HCT116 (cell line): ENCODE results near the gene RAB30. TPM values are rescaled to one million over a fixed set of nuclear protein-coding genes. Genes with fewer than 3 reads are reported as not detected.

Experiments
- ATAC-seq: fragments of 200-7000 bp; cut with Tn5 transposase; 2 replicates; pipeline ENCODE4 v1.9.1; 2020; ENCODE audit warnings: mild to moderate bottlenecking, moderate library complexity
- BruUV-seq: library from RNA; stranded (reverse); fragments of 400-500 nt; replicated peaks from 2 replicates; lab custom pipeline; 2021; lab: Mats Ljungman, UMichigan
- CTCF ChIA-PET: fragments of 300-600 bp; sonication (Branson Sonifier 250); formaldehyde crosslinking; loops from one replicate; lab custom pipeline; 2021; ENCODE audit warnings: antibody characterized with exemption; lab: Charles Lee
- POLR2A ChIA-PET: fragments of 300-600, 350-600 bp; sonication (Branson Sonifier 250); formaldehyde crosslinking; loops from one replicate; lab custom pipeline; 2021; ENCODE audit warnings: antibody characterized with exemption; lab: Charles Lee
- RAD21 ChIA-PET, 2 experiments: fragments of 300-600 bp; sonication (Branson Sonifier 250); formaldehyde crosslinking; loops; one replicate each; lab custom pipeline; 2023; ENCODE audit warnings: low total read pairs in 2 of 2; ENCODE audit not compliant: uncharacterized antibody in 2 of 2, unreplicated experiment in 2 of 2, low non-redundant PET in 1 of 2; lab: Charles Lee
- DNase-seq: peaks from one replicate; pipeline ENCODE4 v3.0.0-alpha.2; 2010; ENCODE audit warnings: low read depth, low spot score
- H2AFZ ChIP-seq: fragments of 200-600 bp; shearing (Covaris generic), sonication (generic); 2 replicates; pipeline ENCODE4 v1.6.1; 2017; ENCODE audit warnings: low read depth, mixed run types, mixed read lengths, antibody characterized with exemption, low read length; ENCODE audit not compliant: poor library complexity, severe bottlenecking
- H3K27ac ChIP-seq: 2 replicates; pipeline ENCODE4 v1.5.1; 2012; ENCODE audit warnings: low read depth, low read length
- H3K27me3 ChIP-seq: fragments of 200-600 bp; sonication (generic); 2 replicates; pipeline ENCODE4 v1.6.1; 2016; ENCODE audit warnings: mixed run types, low read length, mixed read lengths; ENCODE audit not compliant: insufficient read depth
- H3K36me3 ChIP-seq, 2 experiments: fragments of 200-500 bp in 1 of 2; fragments of 200-600 bp in 1 of 2; sonication (Bioruptor generic) in 1 of 2; sonication (generic) in 1 of 2; 2 replicates each; pipeline versions ENCODE4 v1.5.1 to v1.6.1; 2014 to 2016; ENCODE audit warnings: low read length in 2 of 2, inconsistent platforms in 1 of 2, mixed read lengths in 1 of 2, mixed run types in 1 of 2; ENCODE audit not compliant: insufficient read depth in 2 of 2, control insufficient read depth in 1 of 2
- H3K4me1 ChIP-seq, 2 experiments: fragments of 200-600 bp in 1 of 2; sonication (generic) in 1 of 2; 2 replicates each; pipeline versions ENCODE4 v1.5.1 to v1.6.1; 2012 to 2017; ENCODE audit warnings: low read length in 2 of 2, inconsistent platforms in 1 of 2, mild to moderate bottlenecking in 1 of 2, mixed read lengths in 1 of 2, mixed run types in 1 of 2, moderate library complexity in 1 of 2; ENCODE audit not compliant: insufficient read depth in 2 of 2, control insufficient read depth in 1 of 2
- H3K4me2 ChIP-seq: fragments of 200-600 bp; sonication (generic); 2 replicates; pipeline ENCODE4 v1.6.1; 2017; ENCODE audit warnings: mixed run types, low read length, mixed read lengths
- H3K4me3 ChIP-seq, 2 experiments: fragments of 200-600 bp in 1 of 2; sonication (generic) in 1 of 2; replicated peaks in 1 of 2; 2 replicates each; pipeline ENCODE4 v1.5.1; 2011 to 2016; ENCODE audit warnings: low read length in 2 of 2, control low read depth in 1 of 2, low read depth in 1 of 2, mild to moderate bottlenecking in 1 of 2, mixed read lengths in 1 of 2, mixed run types in 1 of 2
- H3K79me2 ChIP-seq: fragments of 200-600 bp; sonication (generic); 2 replicates; pipeline ENCODE4 v1.6.1; 2017; ENCODE audit warnings: mild to moderate bottlenecking, mixed run types, low read length, moderate library complexity, mixed read lengths; ENCODE audit not compliant: insufficient read depth
- H3K9ac ChIP-seq: fragments of 200-600 bp; sonication (generic); 2 replicates; pipeline ENCODE4 v1.6.1; 2016; ENCODE audit warnings: low read length, mixed read lengths
- H3K9me2 ChIP-seq: fragments of 200-600 bp; sonication (generic), shearing (Covaris generic); 2 replicates; pipeline ENCODE4 v1.6.1; 2017; ENCODE audit warnings: mixed run types, mild to moderate bottlenecking, moderate library complexity; ENCODE audit not compliant: insufficient read depth
- H3K9me3 ChIP-seq, 2 experiments: fragments of 200-500 bp in 1 of 2; fragments of 200-600 bp in 1 of 2; sonication (Bioruptor generic) in 1 of 2; sonication (generic) in 1 of 2; 2 replicates each; pipeline ENCODE4 v1.6.1; 2014 to 2017; ENCODE audit warnings: low read length in 2 of 2, mixed read lengths in 2 of 2, inconsistent platforms in 1 of 2, low read depth in 1 of 2, mild to moderate bottlenecking in 1 of 2, mixed run types in 1 of 2, moderate library complexity in 1 of 2; ENCODE audit not compliant: control insufficient read depth in 1 of 2, insufficient read depth in 1 of 2
- H4K20me1 ChIP-seq: fragments of 200-600 bp; sonication (generic), shearing (Covaris generic); 2 replicates; pipeline ENCODE4 v1.6.1; 2017; ENCODE audit warnings: mixed run types, mild to moderate bottlenecking, moderate library complexity; ENCODE audit not compliant: insufficient read depth
- CBX3 ChIP-seq: IDR thresholded peaks from 2 replicates; pipeline ENCODE4 v1.6.1; 2012; ENCODE audit warnings: low read depth
- EGR1 ChIP-seq: IDR thresholded peaks from 2 replicates; pipeline ENCODE4 v1.6.1; 2012; ENCODE audit warnings: low read depth
- EZH2 ChIP-seq: fragments of 200-600 bp; sonication (generic); IDR thresholded peaks from 2 replicates; pipeline ENCODE4 v1.6.1; 2017; ENCODE audit warnings: antibody characterized with exemption, mixed run types
- FOSL1 ChIP-seq: IDR thresholded peaks from 2 replicates; pipeline ENCODE4 v1.6.1; 2012; ENCODE audit warnings: low read depth
- JUND ChIP-seq: IDR thresholded peaks from 2 replicates; pipeline ENCODE4 v1.6.1; 2012
- SIN3A ChIP-seq: IDR thresholded peaks from 2 replicates; pipeline ENCODE4 v1.6.1; 2012; ENCODE audit warnings: low read depth
- SP1 ChIP-seq: IDR thresholded peaks from 2 replicates; pipeline ENCODE4 v1.6.1; 2012; ENCODE audit warnings: low read depth
- SRF ChIP-seq: IDR thresholded peaks from 2 replicates; pipeline ENCODE4 v1.6.1; 2012; ENCODE audit warnings: low read depth
- ZFX ChIP-seq: fragments of 450-650 bp; IDR thresholded peaks from 2 replicates; pipeline ENCODE4 v1.6.1; 2017
- ZNF274 ChIP-seq: fragments of 200-500 bp; sonication (Bioruptor generic); IDR thresholded peaks from 2 replicates; pipeline ENCODE4 v1.6.1; 2014; ENCODE audit warnings: mild to moderate bottlenecking, low read depth, low read length, inconsistent platforms
- intact Hi-C: fragments of 100-400 bp; cut with micrococcal nuclease; formaldehyde crosslinking; loops from 2 replicates; pipeline ENCODE4 v1.10.0; 2022
- total RNA-seq: library from RNA; stranded (reverse); gene quantifications from one replicate; pipeline ENCODE4 v1.2.1, GENCODE V29; 2021; ENCODE audit not compliant: unreplicated experiment
- TF ChIP-seq, protein P1 (sequence below): IDR thresholded peaks from 2 replicates; pipeline ENCODE4 v1.6.1; 2011; ENCODE audit warnings: mild to moderate bottlenecking, low read length, moderate library complexity; ENCODE audit not compliant: insufficient replicate concordance; ENCODE audit errors: extremely low read depth
- TF ChIP-seq, protein P2 (sequence below), 3 experiments: fragments of 200-600 bp in 1 of 3; sonication (generic) in 1 of 3; IDR thresholded peaks in 2 of 3; conservative IDR thresholded peaks in 1 of 3; 2 replicates each; pipeline ENCODE4 v1.5.1; 2012 to 2017; ENCODE audit warnings: low read depth in 2 of 3, low read length in 2 of 3, antibody characterized with exemption in 1 of 3, borderline replicate concordance in 1 of 3, control low read depth in 1 of 3, mild to moderate bottlenecking in 1 of 3, mixed read lengths in 1 of 3, mixed run types in 1 of 3, moderate library complexity in 1 of 3; ENCODE audit not compliant: insufficient read depth in 1 of 3

RAB30 gene
- total RNA-seq, 1 experiment from 2014 or later: 5.7 TPM

DNA sequence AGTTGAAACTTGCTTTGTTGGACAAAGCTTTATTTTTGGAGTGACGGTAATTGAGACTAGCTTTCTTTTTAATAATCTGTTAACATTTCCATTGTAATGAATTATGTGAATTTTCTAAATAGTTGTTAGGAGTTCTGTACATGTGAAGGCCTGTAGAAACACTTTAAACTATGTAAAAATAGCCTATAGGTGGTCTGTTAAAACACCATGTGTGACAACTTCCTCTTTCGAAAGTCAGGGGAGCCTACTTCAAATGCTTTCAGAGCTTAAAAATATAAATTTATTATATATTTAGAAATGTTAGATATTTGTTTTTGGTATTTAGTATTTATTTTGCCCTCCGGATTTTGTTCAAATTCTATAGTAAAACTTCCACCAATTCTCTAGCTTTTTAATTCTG is 141.5 kb downstream of the RAB30 start:
- no peak overlapping the region for H3K4me2 ChIP-seq
- H3K9me3 ChIP-seq: no peaks in the 10 kb centered on the region
- H3K27me3 ChIP-seq: no peaks in the 10 kb centered on the region
- peaks cover 8 to 26% of the 10 kb centered on the region in 2 experiments; a peak in 3 of 4 replicates for H3K36me3 ChIP-seq
- no peak overlapping the region for H2AFZ ChIP-seq
- RAD21 ChIA-PET: no interaction called here
- CTCF ChIA-PET: interaction anchor here (0.6 to 1.6 kb wide), 2 partner anchors 10 to 14 kb away, joined by 3 to 4 read pairs; no protein-coding TSS in a partner anchor
- intact Hi-C loops: no loop called here
- H3K9ac ChIP-seq: no peak overlapping the region
- H3K27ac ChIP-seq: no peak overlapping the region
- no peak for ATAC-seq
- H3K4me3 ChIP-seq: no peak overlapping the region
- H3K4me1 ChIP-seq: no peaks in the 10 kb centered on the region
- DNase-seq: no peak
- TF ChIP-seq, protein P1, sequence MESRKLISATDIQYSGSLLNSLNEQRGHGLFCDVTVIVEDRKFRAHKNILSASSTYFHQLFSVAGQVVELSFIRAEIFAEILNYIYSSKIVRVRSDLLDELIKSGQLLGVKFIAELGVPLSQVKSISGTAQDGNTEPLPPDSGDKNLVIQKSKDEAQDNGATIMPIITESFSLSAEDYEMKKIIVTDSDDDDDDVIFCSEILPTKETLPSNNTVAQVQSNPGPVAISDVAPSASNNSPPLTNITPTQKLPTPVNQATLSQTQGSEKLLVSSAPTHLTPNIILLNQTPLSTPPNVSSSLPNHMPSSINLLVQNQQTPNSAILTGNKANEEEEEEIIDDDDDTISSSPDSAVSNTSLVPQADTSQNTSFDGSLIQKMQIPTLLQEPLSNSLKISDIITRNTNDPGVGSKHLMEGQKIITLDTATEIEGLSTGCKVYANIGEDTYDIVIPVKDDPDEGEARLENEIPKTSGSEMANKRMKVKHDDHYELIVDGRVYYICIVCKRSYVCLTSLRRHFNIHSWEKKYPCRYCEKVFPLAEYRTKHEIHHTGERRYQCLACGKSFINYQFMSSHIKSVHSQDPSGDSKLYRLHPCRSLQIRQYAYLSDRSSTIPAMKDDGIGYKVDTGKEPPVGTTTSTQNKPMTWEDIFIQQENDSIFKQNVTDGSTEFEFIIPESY: no peak
- no peak for TF ChIP-seq EGR1
- TF ChIP-seq FOSL1: no peak
- no peak for TF ChIP-seq ZNF274
- no peak for TF ChIP-seq SIN3A
- TF ChIP-seq EZH2: no peak
- TF ChIP-seq SRF: no peak
- TF ChIP-seq CBX3: no peak
- no TSS peak for BruUV-seq
- no peaks in the 10 kb centered on the region for H3K79me2 ChIP-seq
- POLR2A ChIA-PET: no interaction called here
- no peaks in the 10 kb centered on the region for H4K20me1 ChIP-seq
- no peaks in the 10 kb centered on the region for H3K9me2 ChIP-seq

DNA sequence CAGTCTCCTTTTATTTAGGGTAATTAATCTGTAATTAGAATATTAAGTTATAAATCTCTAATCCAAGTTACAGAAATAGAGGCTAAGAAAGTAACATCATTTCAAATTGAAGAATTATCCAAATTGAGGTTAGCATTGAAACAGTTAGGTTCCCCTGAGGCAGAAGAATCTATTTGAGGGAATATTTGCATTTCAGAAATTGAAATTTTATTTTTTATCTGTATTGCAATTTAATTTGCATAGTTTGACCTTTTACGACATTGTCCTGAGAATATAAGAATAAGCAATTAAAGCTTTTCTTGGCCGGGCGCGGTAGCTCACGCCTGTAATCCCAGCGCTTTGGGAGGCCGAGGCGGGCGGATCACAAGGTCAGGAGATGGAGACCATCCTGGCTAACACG is 142.6 kb downstream of the RAB30 start:
- H4K20me1 ChIP-seq: no peaks in the 10 kb centered on the region
- H3K27me3 ChIP-seq: no peaks in the 10 kb centered on the region
- H3K9me2 ChIP-seq: no peaks in the 10 kb centered on the region
- peaks cover 8 to 25% of the 10 kb centered on the region in 2 experiments; a peak in 3 of 4 replicates for H3K36me3 ChIP-seq
- no peaks in the 10 kb centered on the region for H3K4me1 ChIP-seq
- no peak overlapping the region for H3K4me2 ChIP-seq
- no peak overlapping the region for H3K4me3 ChIP-seq
- no peak overlapping the region for H3K27ac ChIP-seq
- CTCF ChIA-PET: no interaction called here
- H3K79me2 ChIP-seq: no peaks in the 10 kb centered on the region
- POLR2A ChIA-PET: no interaction called here
- no peak overlapping the region for H3K9ac ChIP-seq
- intact Hi-C loops: no loop called here
- no peaks in the 10 kb centered on the region for H3K9me3 ChIP-seq
- no peak for ATAC-seq
- BruUV-seq: no TSS peak
- H2AFZ ChIP-seq: no peak overlapping the region
- no peak for DNase-seq
- RAD21 ChIA-PET: no interaction called here
- TF ChIP-seq SRF (no peak), SP1 (no peak), EZH2 (no peak), ZFX (no peak), JUND (no peak)
- TF ChIP-seq, protein P2, sequence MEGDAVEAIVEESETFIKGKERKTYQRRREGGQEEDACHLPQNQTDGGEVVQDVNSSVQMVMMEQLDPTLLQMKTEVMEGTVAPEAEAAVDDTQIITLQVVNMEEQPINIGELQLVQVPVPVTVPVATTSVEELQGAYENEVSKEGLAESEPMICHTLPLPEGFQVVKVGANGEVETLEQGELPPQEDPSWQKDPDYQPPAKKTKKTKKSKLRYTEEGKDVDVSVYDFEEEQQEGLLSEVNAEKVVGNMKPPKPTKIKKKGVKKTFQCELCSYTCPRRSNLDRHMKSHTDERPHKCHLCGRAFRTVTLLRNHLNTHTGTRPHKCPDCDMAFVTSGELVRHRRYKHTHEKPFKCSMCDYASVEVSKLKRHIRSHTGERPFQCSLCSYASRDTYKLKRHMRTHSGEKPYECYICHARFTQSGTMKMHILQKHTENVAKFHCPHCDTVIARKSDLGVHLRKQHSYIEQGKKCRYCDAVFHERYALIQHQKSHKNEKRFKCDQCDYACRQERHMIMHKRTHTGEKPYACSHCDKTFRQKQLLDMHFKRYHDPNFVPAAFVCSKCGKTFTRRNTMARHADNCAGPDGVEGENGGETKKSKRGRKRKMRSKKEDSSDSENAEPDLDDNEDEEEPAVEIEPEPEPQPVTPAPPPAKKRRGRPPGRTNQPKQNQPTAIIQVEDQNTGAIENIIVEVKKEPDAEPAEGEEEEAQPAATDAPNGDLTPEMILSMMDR (IDR thresholded peaks at IDR 0.05 in 2 of 3, conservative IDR thresholded peaks at IDR 0.05 in 1 of 3; ENCODE audit: borderline replicate concordance in 1 of 3, insufficient read depth in 1 of 3, low read depth in 2 of 3, low read length in 2 of 3): no peak
- TF ChIP-seq, protein P1: no peak
